Left lung (tissue), 10 donors: ENCODE results near the gene GJA9. TPM values are rescaled to one million over a fixed set of nuclear protein-coding genes. Genes with fewer than 3 reads are reported as not detected.
"Not testable (repeated sequence)": the region's sequence is repeated elsewhere in the genome, so short reads cannot be mapped to it uniquely, and the experiment has no call there.

ENCODE experiments used
- ATAC-seq: fragments of 200-7000 bp; cut with Tn5 transposase; one replicate; pipeline ENCODE4 v1.9.1; 2020; ENCODE audit warnings: moderate library complexity
- DNase-seq, 4 donors: peaks; one replicate each; pipeline ENCODE4 v3.0.0-alpha.2; 2013 to 2020
- H3K27ac ChIP-seq, 2 donors: fragments of 200-600 bp; sonication (generic) in 1 of 2; one replicate each; pipeline versions ENCODE4 v1.5.0 to v1.8.0; 2020 to 2021
- H3K27me3 ChIP-seq, 2 donors: fragments of 200-600 bp; sonication (generic) in 1 of 2; one replicate each; pipeline versions ENCODE4 v1.5.0 to v1.8.0; 2020 to 2021
- H3K36me3 ChIP-seq, 2 donors: fragments of 200-600 bp; sonication (generic) in 1 of 2; one replicate each; pipeline versions ENCODE4 v1.5.0 to v1.8.0; 2020 to 2021
- H3K4me1 ChIP-seq, 2 donors: fragments of 200-600 bp; one replicate each; pipeline ENCODE4 v1.8.0; 2021
- H3K4me3 ChIP-seq, 2 donors: fragments of 200-600 bp; sonication (generic) in 1 of 2; one replicate each; pipeline versions ENCODE4 v1.5.0 to v1.8.0; 2020 to 2021; ENCODE audit warnings: mild to moderate bottlenecking in 1 of 2
- H3K9me3 ChIP-seq, 2 donors: fragments of 200-600 bp; sonication (generic) in 1 of 2; one replicate each; pipeline versions ENCODE4 v1.5.0 to v1.8.0; 2020 to 2021
- CTCF ChIP-seq, 2 donors: fragments of 200-600 bp; sonication (generic) in 1 of 2; IDR thresholded peaks; one replicate each; pipeline versions ENCODE4 v1.5.0 to v1.8.0; 2021; ENCODE audit warnings: antibody characterized with exemption in 2 of 2
- intact Hi-C, 2 donors: fragments of 100-400 bp; cut with DNase I; formaldehyde crosslinking; loops; one replicate each; pipeline versions ENCODE4 v1.11.2 to v1.14.2; 2022
- polyA plus RNA-seq, 6 donors: library from polyadenylated mRNA; unstranded; fragments of 120-200 nt; gene quantifications; one replicate each; pipeline ENCODE4 v1.2.1, GENCODE V29; 2013; ENCODE audit not compliant: insufficient read length in 6 of 6
- total RNA-seq, 2 donors: library from RNA; stranded (reverse); fragmentation: NEBNext Ultra II Directional; extraction: Animal tissue kit (Norgen Biotek cat#: 25700); gene quantifications; one replicate each; pipeline ENCODE4 v1.2.1, GENCODE V29; 2021
- donor health status: DM: no; HTN: yes; CAD: no.
- donor health status: DM: no; HTN: no; CAD: no.

Gene GJA9
- total and polyA plus RNA-seq, 8 donors: 0.15 to 0.81 (median 0.41) TPM; not detected in 1

GRCh38 chr1:38915352-38915948 is 34.1 kb upstream of the GJA9 start:
- DNase-seq (no peak), ATAC-seq (no peak)
- Histone ChIP-seq H3K27me3 (no peaks in the 10 kb centered on the region), H3K9me3 (no peaks in the 10 kb centered on the region), H3K27ac (no peak overlapping the region), H3K4me3 (no peak overlapping the region), H3K36me3 (no peaks in the 10 kb centered on the region), H3K4me1 (no peaks in the 10 kb centered on the region)
- no peak for TF ChIP-seq CTCF (IDR thresholded peaks at IDR 0.05)
- intact Hi-C loops: no loop called here

GRCh38 chr1:38914908-38915307 is 33.5 kb upstream of the GJA9 start:
- H3K27me3 ChIP-seq, H3K9me3 ChIP-seq, intact Hi-C loops, H3K36me3 ChIP-seq, H3K4me3 ChIP-seq, H3K4me1 ChIP-seq, H3K27ac ChIP-seq, ATAC-seq, DNase-seq: not testable (repeated sequence)

- H3K4me1 ChIP-seq: no peaks in the 10 kb centered on the region
- H3K36me3 ChIP-seq: no peaks in the 10 kb centered on the region
- intact Hi-C loops: no loop called here
- DNase-seq: no peak
- no peaks in the 10 kb centered on the region for H3K27me3 ChIP-seq
- H3K4me3 ChIP-seq: no peak overlapping the region
- H3K9me3 ChIP-seq: peaks cover 0 to 18% of the 10 kb centered on the region in 2 donors
- ATAC-seq: no peak
- no peak overlapping the region for H3K27ac ChIP-seq
- no peak for TF ChIP-seq CTCF (IDR thresholded peaks at IDR 0.05)
Measured at GRCh38 chr1:38908821-38909220, 27.4 kb upstream of the GJA9 start.

GRCh38 chr1:38905985-38906384 is 24.6 kb upstream of the GJA9 start:
- TF ChIP-seq CTCF (IDR thresholded peaks at IDR 0.05): no peak
- no peak for DNase-seq
- H3K36me3 ChIP-seq: no peaks in the 10 kb centered on the region
- no peaks in the 10 kb centered on the region for H3K27me3 ChIP-seq
- no peak for ATAC-seq
- H3K4me3 ChIP-seq: no peak overlapping the region
- no peaks in the 10 kb centered on the region for H3K4me1 ChIP-seq
- intact Hi-C loops: no loop called here
- peaks cover 0 to 18% of the 10 kb centered on the region in 2 donors for H3K9me3 ChIP-seq
- no peak overlapping the region for H3K27ac ChIP-seq

GRCh38 chr1:38899560-38899959 is 18.2 kb upstream of the GJA9 start:
- Histone ChIP-seq H3K9me3 (no peaks in the 10 kb centered on the region), H3K27ac (no peak overlapping the region), H3K27me3 (no peaks in the 10 kb centered on the region), H3K4me3 (no peak overlapping the region), H3K4me1 (no peaks in the 10 kb centered on the region), H3K36me3 (no peaks in the 10 kb centered on the region)
- intact Hi-C loops: no loop called here
- DNase-seq (no peak), ATAC-seq (no peak)
- no peak for TF ChIP-seq CTCF (IDR thresholded peaks at IDR 0.05)

- Histone ChIP-seq H3K9me3 (no peaks in the 10 kb centered on the region), H3K27me3 (no peaks in the 10 kb centered on the region), H3K27ac (no peak overlapping the region), H3K4me1 (no peaks in the 10 kb centered on the region), H3K4me3 (no peak overlapping the region), H3K36me3 (no peaks in the 10 kb centered on the region)
- intact Hi-C loops: no loop called here
- ATAC-seq: no peak
- TF ChIP-seq CTCF (IDR thresholded peaks at IDR 0.05): no peak
- DNase-seq: no peak
Measured at GRCh38 chr1:38898653-38899230, 17.4 kb upstream of the GJA9 start.
